Measurements from ENCODE around the gene SEZ6L.
"Not testable (repeated sequence)": the region's sequence is repeated elsewhere in the genome, so short reads cannot be mapped to it uniquely, and the experiment has no call there.

The SEZ6L gene

DNA sequence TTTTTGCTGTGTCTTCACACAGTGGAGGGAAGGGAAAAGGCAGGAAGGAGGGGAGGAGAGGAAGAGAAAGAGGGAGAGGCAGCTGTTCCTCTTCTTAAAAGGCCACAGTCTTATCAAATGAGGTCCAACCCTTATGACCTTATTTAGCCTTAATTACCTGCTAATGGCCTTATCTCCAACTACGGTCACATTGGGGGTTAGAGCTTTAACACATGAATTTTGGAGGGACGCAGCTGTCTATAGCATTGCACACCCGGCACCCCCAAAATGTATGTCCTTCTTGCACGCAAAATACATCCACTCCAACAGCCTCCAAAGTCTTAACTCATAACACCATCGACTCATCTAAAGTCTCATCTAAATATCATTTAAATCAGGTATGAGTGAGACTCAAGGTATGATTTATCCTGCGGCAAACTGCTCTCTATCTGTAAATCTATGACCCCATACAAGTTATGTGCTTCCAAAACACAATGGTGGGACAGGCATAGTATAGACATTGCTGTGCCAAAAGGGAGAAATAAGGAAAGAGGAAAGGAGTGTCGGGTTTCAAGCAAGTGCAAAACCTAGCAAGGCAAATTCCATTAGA, 214.8 kb downstream of the SEZ6L start:
- DNase-seq (ENCODE audit: low spot score): no peak

DNA sequence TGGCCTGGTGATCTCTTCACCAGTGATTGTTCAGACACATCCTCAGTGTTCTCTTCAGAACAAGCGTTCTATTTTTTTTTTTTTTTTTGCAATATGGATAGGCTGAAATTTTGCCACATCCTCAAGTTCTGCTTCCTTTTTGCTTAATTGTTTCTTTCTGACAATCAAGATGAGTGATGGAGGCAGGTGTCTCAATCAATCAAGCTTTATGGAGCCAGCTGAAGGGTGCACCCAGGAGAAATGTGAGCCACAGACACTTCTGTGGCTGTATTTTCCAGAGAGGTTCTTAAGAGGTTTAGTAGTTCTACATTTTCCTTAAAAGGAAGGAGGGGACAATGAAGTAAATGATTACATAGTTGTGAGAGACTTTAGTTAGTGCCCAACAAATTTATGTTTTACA, 215.9 kb downstream of the SEZ6L start:
- DNase-seq (ENCODE audit: low spot score): no peak

DNA sequence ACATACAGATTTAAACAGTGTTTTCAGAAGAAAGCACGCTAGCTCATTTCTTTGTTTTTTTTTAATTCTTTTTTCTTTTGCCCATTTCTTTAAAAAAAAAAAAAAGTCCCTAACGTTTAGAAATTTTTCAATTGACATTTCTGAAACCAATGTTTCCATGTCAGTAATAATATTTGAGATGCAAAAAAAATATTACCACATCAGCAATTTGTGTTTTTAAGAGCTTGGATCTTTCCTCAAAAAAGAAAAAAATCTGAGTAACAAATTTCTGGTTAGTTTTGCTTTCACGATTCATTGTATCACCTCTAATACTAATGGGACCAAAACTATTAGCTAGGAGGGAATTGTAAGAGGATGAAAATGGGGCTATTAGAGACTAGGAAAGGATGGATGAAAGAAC, 219.9 kb downstream of the SEZ6L start:
- DNase-seq (ENCODE audit: low spot score): no peak

DNA sequence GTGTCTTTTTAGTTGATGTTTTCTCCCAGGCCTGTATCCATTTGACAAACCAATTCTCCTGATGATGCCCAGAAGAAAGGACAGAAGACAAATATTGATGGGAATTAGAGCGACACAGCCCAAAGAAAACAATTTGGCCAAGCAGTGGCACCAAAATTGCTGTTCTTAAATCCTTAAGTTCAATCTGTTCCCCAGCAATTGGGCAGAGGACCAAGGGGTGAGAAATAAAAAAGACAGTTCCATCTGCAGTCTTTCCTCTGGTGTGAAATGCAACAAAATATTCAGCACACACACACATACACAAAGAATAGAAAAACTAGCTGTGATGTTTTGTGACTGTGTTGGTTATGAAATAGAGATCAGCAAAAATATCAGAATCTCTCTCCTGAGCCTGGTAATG, 221.8 kb downstream of the SEZ6L start:
- DNase-seq (ENCODE audit: low spot score): no peak

DNA sequence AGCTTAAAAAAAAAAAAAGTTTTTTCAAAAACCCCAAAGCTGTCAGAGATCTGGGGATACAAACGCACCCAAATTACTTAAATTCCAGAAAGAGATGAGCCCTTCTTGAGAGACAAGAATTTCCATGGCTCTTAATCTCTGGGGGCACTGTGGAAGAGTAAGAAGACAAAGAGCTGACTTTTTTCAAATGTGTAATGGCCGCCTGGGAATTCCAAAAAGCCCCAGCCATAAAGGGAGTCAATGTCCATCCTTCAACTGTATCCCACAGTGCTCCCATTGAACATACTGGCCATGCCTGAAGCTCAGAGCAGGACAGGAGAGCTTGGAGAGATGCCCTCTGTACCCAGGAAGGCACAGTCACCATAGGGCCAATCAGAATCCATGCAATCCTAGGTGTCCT, 222.4 kb downstream of the SEZ6L start:
- no peak for DNase-seq (ENCODE audit: low spot score)

DNA sequence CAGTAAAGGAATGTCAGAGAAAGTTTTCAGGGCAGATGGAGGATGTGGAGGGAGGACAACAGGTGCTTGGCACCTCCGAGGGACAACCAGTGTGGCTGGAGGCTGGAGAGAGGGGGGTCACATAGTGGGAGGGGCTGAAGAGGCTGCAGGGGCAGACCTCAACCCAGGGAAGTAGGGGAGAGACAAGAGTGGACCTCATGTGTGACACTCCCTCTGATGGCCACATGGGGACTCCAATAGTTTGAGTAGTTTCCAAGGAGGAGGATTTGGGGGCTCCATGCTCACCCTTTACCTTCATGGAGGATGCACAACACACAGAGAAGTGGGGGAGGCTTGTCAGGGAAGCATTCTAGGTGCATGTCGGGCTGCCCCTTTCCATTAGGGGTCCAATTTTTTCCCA, 224.7 kb downstream of the SEZ6L start:
- no peak for DNase-seq (ENCODE audit: low spot score)

DNA sequence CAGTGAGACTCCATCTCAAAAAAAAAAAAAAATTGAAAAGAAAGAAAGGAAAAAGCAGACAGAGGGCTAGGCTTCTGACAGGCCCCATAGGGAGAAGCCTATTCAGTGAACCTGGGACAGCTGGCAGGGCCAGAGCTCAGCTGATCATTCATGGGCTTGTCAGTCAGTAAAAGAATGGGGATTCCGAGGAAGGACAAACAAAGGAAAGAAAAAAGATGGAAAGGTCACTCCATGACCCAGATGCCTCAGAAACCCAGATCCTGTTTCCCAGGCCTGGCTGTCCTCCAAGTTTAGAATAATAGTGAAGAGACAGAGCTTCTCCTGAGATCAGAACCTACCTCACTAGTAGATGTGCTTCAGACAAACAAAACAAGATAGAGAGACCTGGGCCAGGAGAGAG, 225.5 kb downstream of the SEZ6L start:
- no peak for DNase-seq (ENCODE audit: low spot score)

DNA sequence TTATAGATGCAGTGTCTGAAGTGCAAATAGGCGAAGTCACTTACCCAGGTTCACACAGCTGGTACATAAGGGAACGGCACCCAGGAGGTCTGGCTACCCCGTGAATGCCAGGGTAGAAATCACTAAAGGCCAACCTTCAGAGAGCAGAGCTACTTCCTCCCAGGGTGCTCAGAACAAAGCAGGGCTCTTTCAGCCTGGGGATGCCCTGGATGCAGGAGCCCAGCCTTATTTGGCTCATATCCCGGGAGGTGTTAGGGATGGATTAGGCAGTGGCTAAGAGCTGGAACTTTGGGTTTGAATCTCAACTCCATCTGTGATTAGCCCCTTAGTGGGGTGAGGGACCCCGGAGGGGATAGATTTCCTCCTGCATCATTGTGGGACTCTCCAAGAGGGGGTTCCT, 226.7 kb downstream of the SEZ6L start:
- no peak for DNase-seq (ENCODE audit: low spot score)

DNA sequence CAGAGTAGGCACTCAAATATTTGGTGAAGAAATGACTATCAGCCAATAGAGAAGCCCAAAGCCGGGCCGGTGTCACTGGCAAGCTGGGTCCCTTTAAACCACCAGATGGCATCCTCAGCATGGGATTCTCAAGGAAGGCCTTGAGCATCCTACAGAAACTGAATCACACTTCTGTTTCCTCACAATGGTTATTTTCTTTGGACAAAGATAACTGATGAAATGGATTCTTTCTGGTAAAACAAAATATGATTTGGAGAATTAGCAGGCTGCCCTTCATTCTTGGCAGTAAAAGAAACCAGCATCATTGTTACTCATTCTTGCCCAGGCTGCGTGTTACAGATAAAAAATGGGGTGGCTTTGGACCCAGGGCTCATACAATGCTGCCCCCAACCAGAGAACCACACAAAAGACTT, 229.5 kb downstream of the SEZ6L start:
- peak; percentile 75 for DNase-seq (ENCODE audit: low spot score)

DNA sequence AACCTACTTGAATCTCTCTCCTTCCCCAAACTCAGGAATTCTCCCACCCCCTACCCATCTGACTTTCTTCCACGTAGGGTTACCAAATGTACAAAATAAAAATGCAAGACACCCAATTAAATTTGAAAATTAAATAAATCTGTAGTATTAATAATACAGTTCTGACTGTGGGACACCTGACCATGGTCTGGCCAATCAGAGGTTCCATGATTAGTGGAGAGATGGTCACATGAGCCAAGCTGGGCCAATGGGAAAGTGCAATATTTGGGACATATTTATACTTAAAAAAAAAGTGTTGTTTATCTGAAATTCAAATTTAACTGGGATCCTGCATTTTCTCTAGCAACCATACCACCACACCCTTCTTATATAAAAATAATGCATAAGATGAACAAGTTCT, 230.0 kb downstream of the SEZ6L start:
- no peak for DNase-seq (ENCODE audit: low spot score)

DNA sequence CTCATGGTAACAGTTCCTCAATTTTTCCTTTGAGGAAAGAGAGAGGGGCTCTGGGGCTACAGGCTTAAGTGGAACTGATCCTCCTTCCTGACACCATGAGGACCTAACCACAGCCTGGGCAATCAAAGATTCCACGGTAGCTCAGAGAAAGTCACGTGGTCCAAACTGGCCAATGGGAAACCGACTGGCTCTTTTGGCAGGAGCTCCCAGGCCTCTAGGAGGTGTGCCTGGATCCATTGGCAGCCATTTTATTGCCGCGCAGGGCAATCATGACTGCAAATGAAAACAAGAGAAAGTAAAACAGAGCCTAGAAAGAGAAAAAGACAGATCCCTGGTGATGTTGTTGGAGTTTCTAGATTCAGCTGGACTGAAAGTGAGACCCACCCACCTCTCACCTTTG, 232.5 kb downstream of the SEZ6L start:
- no peak for DNase-seq (ENCODE audit: low spot score)

DNA sequence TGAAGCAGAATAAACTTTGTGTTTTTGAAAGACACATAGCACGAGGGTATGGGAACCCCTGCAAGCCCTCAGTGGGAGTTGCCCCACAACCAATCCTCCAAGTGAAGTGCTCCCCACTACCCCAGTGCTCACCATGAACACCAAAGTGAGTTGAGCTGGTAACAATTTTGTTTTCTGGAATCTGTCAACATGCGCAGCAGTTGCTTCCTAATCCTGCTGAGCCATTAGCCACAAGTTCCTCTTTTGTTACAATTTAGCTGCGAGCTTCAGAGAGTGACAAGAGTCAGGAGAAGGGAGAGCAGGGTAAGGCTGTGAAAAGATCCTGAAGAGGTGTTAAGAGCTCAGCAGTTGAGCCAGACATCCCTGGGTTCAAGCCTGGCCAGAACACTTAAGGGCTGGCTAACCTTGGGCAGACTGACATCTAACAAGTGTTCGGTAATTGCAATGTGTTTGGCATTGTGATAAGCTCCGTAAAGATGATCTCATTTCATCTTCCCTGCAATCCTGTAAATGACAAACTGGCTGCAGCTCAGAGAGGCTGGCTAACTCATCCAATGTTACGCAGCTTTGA, 235.7 kb downstream of the SEZ6L start:
- no peak for DNase-seq (ENCODE audit: low spot score)

DNA sequence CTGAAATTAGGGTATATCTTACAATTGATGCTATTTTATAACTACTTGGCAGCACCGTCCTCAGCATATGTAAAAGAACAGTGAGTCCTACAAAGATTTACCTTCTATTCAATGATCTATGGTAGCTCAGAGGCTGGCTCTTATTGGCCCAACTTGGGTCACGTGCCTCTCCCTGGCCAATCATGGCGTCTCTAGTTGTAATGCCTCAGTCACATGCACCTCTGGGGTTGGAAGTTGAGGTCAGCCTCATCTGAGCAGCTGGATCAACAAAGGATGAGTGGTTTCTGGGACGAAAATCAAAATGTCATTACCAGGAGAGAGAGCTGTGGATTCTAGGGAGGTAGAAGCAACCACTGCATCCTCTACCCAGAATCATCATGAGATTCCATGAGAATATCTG, 236.9 kb downstream of the SEZ6L start:
- DNase-seq (ENCODE audit: low spot score): peak; percentile 40

DNA sequence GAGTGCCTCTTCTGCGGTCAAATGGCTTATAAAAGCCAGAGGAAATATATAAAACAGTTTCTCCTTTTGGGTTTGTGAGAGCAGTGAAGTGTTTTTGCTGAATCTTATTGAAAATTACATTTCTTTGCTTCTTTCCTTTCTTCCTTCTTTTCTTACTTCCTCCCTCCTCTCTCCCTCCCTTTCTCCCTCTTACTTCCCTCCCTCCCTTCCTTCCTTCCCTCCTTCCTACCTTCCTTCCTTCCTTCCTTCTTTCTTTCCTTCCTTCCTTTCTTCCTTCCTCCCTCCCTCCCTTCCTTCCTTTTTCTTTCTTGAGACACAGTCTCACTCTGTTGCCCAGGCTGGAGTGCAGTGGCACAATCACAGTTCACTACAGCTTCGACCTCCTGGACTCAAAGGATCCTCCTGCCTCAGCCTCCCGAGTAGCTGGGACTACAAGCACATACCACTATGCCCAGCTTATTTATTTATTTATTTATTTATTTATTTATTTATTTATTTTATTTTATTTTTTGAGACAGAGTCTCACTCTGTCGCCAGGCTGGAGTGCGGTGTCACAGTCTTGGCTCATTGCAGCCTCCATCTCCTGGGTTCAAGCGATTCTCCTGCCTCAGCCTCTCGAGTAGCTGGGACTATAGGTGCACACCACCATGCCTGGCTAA, 239.4 kb downstream of the SEZ6L start:
- DNase-seq (ENCODE audit: low spot score): not testable (repeated sequence)

DNA sequence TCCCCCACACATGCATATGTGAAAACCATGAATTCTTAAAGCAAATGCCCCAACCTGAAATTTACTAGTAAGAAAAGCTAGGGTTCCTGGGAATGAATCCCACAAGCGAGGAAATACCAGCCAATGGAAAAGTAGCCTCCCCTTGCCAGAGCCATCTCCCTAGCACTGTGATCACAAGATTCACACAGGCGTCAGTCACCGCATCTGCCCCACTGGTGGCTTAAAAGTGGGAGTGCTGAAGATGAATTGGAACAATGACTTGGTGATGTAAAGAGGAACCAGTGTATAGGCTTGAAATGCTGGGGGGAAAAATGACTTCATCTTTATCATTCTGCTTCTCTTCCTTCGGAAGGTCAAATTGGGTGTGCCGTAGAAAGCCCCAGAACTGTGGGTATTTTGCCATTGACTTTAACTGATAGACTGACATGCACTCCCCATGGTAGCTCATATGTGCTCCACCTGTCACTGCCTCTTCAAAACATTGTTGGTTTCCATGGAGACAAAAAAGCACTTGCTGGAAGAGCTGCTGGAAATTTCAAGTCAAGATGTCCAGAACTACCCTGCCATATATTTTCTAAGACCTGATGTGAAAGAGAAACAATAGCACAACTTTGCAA, 240.6 kb downstream of the SEZ6L start:
- DNase-seq (ENCODE audit: low spot score): no peak

DNA sequence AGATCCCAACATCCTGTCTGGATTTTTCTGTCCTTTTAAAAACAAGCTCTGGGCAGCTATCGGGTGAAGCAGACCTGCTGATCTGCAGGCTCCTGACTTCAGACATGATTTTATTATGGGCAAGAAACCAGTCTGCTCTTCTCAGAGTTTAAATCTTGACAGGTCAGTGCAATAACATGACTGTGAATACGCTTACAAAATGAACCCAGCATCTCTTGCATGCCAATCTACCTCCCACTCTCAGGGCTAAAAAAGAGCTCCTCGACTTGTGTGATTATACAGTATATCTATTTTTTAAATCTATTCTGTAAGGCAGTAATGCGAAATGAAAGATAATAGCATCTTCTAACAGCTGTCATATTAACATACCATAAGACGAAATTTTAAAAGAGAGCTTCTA, 241.1 kb downstream of the SEZ6L start:
- DNase-seq (ENCODE audit: low spot score): no peak

DNA sequence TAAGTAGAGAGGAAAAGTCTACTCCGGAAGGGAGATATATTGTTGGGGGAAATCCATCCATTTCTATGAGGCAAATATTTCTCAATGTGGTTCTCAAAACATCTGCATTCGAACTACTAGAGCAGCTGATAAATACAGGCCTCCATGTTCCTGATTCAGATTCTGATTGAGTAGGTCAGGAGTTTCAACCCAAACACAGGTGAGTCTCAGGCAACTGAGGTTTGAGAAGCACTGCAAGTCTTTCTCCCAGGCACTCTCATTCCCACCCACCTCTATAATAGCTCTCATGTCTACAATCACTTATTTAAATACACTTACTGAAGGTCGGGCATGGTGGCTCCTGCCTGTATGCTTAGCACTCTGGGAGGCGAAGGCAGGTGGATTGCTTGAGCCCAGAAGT, 245.1 kb downstream of the SEZ6L start:
- no peak for DNase-seq (ENCODE audit: low spot score)

DNA sequence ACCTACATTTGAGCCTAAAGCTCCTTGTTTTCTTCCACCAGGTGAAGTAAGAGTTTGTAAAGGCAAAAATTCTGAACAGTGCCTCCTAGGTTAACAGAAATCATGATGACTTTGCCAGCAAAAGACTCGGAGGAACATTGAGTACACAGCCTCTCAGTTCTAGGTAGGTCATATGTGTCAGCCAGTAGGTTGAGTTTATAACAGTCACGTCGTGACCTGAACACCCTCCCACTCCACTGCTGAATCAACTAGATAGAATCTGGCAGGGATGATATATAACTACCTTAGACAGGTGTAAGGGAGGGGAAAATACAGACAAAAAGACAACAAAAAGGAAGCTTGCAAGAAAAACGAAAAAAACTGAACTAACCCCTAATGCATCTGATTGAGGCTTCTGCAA, 247.0 kb downstream of the SEZ6L start:
- no peak for DNase-seq (ENCODE audit: low spot score)

DNA sequence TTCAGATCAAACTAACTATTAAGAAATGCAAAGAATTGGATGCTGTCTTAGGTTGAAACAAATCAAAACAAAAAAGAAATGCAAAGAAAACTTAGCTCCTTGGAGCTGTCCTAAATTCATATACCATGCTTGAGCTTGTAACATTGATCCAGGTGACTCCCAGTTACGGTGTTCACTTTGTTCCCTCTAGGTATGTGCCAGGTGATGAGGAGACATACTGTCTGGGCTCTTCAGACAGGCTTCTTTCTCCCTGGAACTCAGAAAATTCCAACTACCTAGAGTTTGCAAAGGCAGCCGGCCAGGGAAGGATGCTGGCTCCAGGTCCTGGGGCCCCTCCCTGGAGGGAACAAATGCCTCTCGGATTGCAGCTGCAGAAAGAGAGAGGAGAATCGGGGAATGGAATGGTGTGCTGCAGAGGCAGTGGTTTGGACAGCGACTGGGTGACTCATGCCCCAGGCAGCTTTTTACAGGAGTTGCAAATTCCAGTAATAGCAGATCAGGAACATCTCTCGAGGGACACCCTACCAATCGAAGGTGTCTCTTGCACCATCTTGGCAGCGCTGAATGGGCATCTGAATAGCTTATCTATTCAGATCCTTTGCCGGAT, 247.5 kb downstream of the SEZ6L start:
- peak; percentile 45 for DNase-seq (ENCODE audit: low spot score)

DNA sequence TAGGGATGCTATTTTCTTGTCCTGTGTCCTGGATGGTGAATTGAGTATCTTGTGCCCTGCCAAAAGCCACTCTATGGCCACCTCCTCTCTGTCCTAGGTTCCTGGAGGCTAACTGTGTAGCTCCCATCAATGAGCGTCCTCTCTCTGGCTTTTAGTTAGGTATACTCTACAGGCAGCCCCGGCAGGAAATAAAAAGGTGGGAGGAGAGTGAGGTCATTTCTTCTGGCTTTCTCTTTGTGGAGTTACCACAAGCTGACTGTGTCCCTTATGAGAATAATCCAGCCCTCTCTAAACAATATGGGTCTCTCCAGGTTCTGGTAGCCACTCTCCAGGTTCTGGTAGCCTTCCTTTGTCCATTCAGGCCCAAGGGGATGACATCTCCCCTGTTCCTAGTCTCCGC, 248.1 kb downstream of the SEZ6L start:
- DNase-seq (ENCODE audit: low spot score): no peak

DNA sequence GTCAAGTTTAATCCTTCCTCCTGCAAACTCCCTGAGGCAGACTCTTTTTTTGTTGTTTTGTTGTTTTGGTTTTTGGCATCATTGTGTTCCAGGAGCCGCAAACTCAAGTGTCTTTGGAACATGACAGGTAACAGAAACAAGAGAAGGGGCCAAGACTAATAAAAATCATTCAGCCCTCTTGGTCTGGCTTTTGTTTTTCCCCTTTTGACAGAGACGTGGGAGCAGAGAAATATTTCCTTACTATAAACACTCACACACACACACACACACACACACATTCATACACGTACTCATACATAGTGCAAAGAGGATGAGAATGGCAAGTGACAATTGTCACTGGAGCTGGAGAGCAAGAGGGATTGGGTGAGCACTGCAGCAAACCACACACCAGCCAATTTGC, 249.4 kb downstream of the SEZ6L start:
- no peak for DNase-seq (ENCODE audit: low spot score)

DNA sequence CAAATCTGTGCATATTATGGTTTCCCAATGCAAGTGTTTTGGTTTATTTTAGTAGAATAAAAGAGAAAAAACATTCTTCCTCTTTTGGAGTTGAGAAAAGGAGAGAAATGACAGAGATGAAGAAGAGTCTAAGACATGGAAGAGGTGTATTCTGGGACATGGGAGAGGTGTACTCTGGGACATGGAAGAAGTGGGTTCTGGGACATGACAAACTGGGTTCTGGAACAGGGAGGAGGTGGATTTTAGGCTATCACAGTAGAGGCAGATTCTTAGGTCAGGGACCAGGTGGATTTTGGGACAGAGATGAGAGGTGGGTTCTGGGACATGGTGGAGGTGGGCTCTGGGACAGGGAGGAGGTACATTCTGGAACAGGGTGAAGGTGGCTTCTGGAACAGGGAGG, 257.7 kb downstream of the SEZ6L start:
- no peak for DNase-seq (ENCODE audit: low spot score)

Measured in RKO (cell line).